NB4 (cell line): ENCODE results near the gene ARHGEF7.

Experiments used
- CTCF ChIP-seq: IDR thresholded peaks from one replicate; pipeline ENCODE4 v1.5.1; 2012; ENCODE audit warnings: low read depth, low read length
- MAX ChIP-seq: IDR thresholded peaks from 2 replicates; pipeline ENCODE4 v1.6.1; 2011; ENCODE audit warnings: low read depth, low read length
- MYC ChIP-seq: IDR thresholded peaks from 2 replicates; pipeline ENCODE4 v1.6.1; 2011; ENCODE audit warnings: low read depth, low read length
- POLR2A ChIP-seq: IDR thresholded peaks from 2 replicates; pipeline ENCODE4 v1.6.1; 2011; ENCODE audit warnings: mild to moderate bottlenecking; ENCODE audit not compliant: insufficient read length; ENCODE audit errors: extremely low read depth

GRCh38 chr13:111298214-111298975 lies 183.3 kb downstream of the ARHGEF7 start:
- TF ChIP-seq CTCF (no peak), POLR2A (no peak), MAX (no peak), MYC (no peak)
